Hepatocyte (in vitro differentiated cells): ENCODE measurements around the gene PLIN4.

ENCODE experiments used
- EZH2 ChIP-seq: fragments of 200-600 bp; sonication (generic); IDR thresholded peaks from 2 replicates; pipeline ENCODE4 v1.6.1; 2016; ENCODE audit warnings: antibody characterized with exemption, mild to moderate bottlenecking, borderline replicate concordance
- EZH2phosphoT487 ChIP-seq: fragments of 200-600 bp; sonication (generic); IDR thresholded peaks from one replicate; pipeline ENCODE4 v1.6.1; 2018; ENCODE audit warnings: antibody characterized with exemption, mild to moderate bottlenecking, low read depth, moderate library complexity; ENCODE audit not compliant: unreplicated experiment, severe bottlenecking
- TF ChIP-seq, protein P1 (sequence below): fragments of 200-600 bp; sonication (generic); IDR thresholded peaks from 2 replicates; pipeline ENCODE4 v1.5.1; 2016; ENCODE audit warnings: antibody characterized with exemption, mild to moderate bottlenecking; ENCODE audit not compliant: poor library complexity

DNA sequence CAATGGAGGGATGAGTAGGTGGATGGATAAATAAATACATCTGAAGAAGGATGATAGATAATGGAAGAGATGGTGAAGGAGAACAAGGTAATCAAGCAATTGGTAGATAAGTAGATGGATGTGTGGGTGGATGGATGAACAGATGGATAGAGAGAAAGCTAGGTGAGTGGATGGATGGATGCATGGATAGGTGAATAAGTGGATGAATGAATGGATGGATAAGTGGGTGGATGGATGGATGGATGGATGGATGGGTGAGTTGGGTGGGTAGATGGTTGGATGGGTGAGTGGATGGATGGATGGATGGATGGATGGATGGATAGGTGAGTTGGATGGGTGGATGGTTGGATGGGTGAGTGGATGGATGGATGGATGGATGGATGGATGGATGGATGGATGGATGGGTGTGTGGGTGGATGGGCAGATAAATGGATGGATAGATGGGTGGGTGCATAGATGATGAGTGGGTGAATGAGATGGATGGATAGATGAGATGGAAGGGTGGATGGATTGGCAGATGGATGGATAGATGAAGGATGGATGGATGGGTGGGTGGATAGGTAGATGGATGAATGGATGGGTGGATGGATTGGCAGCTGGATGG is 34.9 kb upstream of the PLIN4 start:
- TF ChIP-seq, protein P1, sequence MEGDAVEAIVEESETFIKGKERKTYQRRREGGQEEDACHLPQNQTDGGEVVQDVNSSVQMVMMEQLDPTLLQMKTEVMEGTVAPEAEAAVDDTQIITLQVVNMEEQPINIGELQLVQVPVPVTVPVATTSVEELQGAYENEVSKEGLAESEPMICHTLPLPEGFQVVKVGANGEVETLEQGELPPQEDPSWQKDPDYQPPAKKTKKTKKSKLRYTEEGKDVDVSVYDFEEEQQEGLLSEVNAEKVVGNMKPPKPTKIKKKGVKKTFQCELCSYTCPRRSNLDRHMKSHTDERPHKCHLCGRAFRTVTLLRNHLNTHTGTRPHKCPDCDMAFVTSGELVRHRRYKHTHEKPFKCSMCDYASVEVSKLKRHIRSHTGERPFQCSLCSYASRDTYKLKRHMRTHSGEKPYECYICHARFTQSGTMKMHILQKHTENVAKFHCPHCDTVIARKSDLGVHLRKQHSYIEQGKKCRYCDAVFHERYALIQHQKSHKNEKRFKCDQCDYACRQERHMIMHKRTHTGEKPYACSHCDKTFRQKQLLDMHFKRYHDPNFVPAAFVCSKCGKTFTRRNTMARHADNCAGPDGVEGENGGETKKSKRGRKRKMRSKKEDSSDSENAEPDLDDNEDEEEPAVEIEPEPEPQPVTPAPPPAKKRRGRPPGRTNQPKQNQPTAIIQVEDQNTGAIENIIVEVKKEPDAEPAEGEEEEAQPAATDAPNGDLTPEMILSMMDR: no peak
- TF ChIP-seq EZH2 (no peak), EZH2phosphoT487 (no peak)
